Measurements from ENCODE around the gene TGFB3.

- no peak for TF ChIP-seq EZH2 (IDR thresholded peaks at IDR 0.05)
- TF ChIP-seq, protein P1, sequence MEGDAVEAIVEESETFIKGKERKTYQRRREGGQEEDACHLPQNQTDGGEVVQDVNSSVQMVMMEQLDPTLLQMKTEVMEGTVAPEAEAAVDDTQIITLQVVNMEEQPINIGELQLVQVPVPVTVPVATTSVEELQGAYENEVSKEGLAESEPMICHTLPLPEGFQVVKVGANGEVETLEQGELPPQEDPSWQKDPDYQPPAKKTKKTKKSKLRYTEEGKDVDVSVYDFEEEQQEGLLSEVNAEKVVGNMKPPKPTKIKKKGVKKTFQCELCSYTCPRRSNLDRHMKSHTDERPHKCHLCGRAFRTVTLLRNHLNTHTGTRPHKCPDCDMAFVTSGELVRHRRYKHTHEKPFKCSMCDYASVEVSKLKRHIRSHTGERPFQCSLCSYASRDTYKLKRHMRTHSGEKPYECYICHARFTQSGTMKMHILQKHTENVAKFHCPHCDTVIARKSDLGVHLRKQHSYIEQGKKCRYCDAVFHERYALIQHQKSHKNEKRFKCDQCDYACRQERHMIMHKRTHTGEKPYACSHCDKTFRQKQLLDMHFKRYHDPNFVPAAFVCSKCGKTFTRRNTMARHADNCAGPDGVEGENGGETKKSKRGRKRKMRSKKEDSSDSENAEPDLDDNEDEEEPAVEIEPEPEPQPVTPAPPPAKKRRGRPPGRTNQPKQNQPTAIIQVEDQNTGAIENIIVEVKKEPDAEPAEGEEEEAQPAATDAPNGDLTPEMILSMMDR (IDR thresholded peaks at IDR 0.05), result no peak
Measured at GRCh38 chr14:75977582-75977943, 4.2 kb downstream of the TGFB3 start.

Data from neural progenitor cell (in vitro differentiated cells).